Endothelial cell (in vitro differentiated cells): ENCODE results near the gene MACROD2. TPM values are rescaled to one million over a fixed set of nuclear protein-coding genes. Genes with fewer than 3 reads are reported as not detected.

Experiments
- DNase-seq: peaks from one replicate; pipeline ENCODE4 v3.0.0; 2021; ENCODE audit warnings: low spot score
- H3K27ac Mint-ChIP-seq: one replicate; pipeline ENCODE4 v1.8.0; 2021; ENCODE audit warnings: mixed read lengths, inconsistent platforms; ENCODE audit not compliant: unreplicated experiment
- H3K27me3 Mint-ChIP-seq: one replicate; pipeline ENCODE4 v1.8.0; 2021; ENCODE audit warnings: mild to moderate bottlenecking, moderate library complexity, mixed read lengths, inconsistent platforms; ENCODE audit not compliant: unreplicated experiment
- H3K36me3 Mint-ChIP-seq: one replicate; pipeline ENCODE4 v1.8.0; 2021; ENCODE audit warnings: mild to moderate bottlenecking, low read depth, mixed read lengths, inconsistent platforms; ENCODE audit not compliant: unreplicated experiment
- H3K4me1 Mint-ChIP-seq: one replicate; pipeline ENCODE4 v1.8.0; 2021; ENCODE audit warnings: mild to moderate bottlenecking, mixed read lengths, inconsistent platforms; ENCODE audit not compliant: unreplicated experiment
- H3K4me3 Mint-ChIP-seq: one replicate; pipeline ENCODE4 v1.8.0; 2021; ENCODE audit warnings: mild to moderate bottlenecking, mixed read lengths, inconsistent platforms; ENCODE audit not compliant: unreplicated experiment
- H3K9me3 Mint-ChIP-seq: one replicate; pipeline ENCODE4 v1.8.0; 2021; ENCODE audit warnings: mixed read lengths, inconsistent platforms; ENCODE audit not compliant: unreplicated experiment
- CTCF ChIP-seq: fragments of 200-600 bp; sonication (generic); IDR thresholded peaks from one replicate; pipeline ENCODE4 v1.5.0; 2021; ENCODE audit warnings: antibody characterized with exemption; ENCODE audit not compliant: unreplicated experiment
- total RNA-seq: library from RNA; stranded (reverse); fragmentation: NEBNext Ultra II Directional; extraction: Animal tissue kit (Norgen Biotek cat#: 25700); gene quantifications from one replicate; pipeline ENCODE4 v1.2.1, GENCODE V29; 2021; ENCODE audit not compliant: unreplicated experiment

MACROD2 gene
- total RNA-seq, 1 donor from 2014 or later, result 6.4 TPM

GRCh38 chr20:14049111-14049510 lies 53.8 kb downstream of the MACROD2 start:
- H3K9me3 Mint-ChIP-seq, result no peaks in the 10 kb centered on the region
- H3K4me1 Mint-ChIP-seq, result no peaks in the 10 kb centered on the region
- no peak for TF ChIP-seq CTCF
- no peak overlapping the region for H3K4me3 Mint-ChIP-seq
- no peaks in the 10 kb centered on the region for H3K27me3 Mint-ChIP-seq
- H3K36me3 Mint-ChIP-seq, result no peaks in the 10 kb centered on the region
- H3K27ac Mint-ChIP-seq, result no peak overlapping the region
- DNase-seq, result no peak

GRCh38 chr20:14051454-14051853 lies 56.1 kb downstream of the MACROD2 start:
- no peaks in the 10 kb centered on the region for H3K27me3 Mint-ChIP-seq
- no peak overlapping the region for H3K27ac Mint-ChIP-seq
- H3K9me3 Mint-ChIP-seq, result no peaks in the 10 kb centered on the region
- DNase-seq, result no peak
- H3K4me1 Mint-ChIP-seq, result no peaks in the 10 kb centered on the region
- no peak for TF ChIP-seq CTCF
- H3K36me3 Mint-ChIP-seq, result no peaks in the 10 kb centered on the region
- no peak overlapping the region for H3K4me3 Mint-ChIP-seq

GRCh38 chr20:14055127-14055742 lies 59.9 kb downstream of the MACROD2 start:
- peak; percentile 74 for TF ChIP-seq CTCF
- Mint-ChIP-seq H3K36me3 (no peaks in the 10 kb centered on the region), H3K9me3 (no peaks in the 10 kb centered on the region), H3K4me1 (no peaks in the 10 kb centered on the region), H3K27ac (no peak overlapping the region), H3K4me3 (no peak overlapping the region), H3K27me3 (no peaks in the 10 kb centered on the region)
- DNase-seq, result peak; percentile 41

- no peaks in the 10 kb centered on the region for H3K4me1 Mint-ChIP-seq
- no peaks in the 10 kb centered on the region for H3K27me3 Mint-ChIP-seq
- H3K9me3 Mint-ChIP-seq, result no peaks in the 10 kb centered on the region
- H3K36me3 Mint-ChIP-seq, result no peaks in the 10 kb centered on the region
- H3K4me3 Mint-ChIP-seq, result no peak overlapping the region
- no peak for DNase-seq
- no peak for TF ChIP-seq CTCF
- no peak overlapping the region for H3K27ac Mint-ChIP-seq
These were observed 66.9 kb downstream of the MACROD2 start for GRCh38 chr20:14062171-14062570.

- no peaks in the 10 kb centered on the region for H3K9me3 Mint-ChIP-seq
- no peaks in the 10 kb centered on the region for H3K36me3 Mint-ChIP-seq
- no peaks in the 10 kb centered on the region for H3K27me3 Mint-ChIP-seq
- no peak for DNase-seq
- no peaks in the 10 kb centered on the region for H3K4me1 Mint-ChIP-seq
- H3K27ac Mint-ChIP-seq, result no peak overlapping the region
- TF ChIP-seq CTCF, result no peak
- H3K4me3 Mint-ChIP-seq, result no peak overlapping the region
These were observed 67.5 kb downstream of the MACROD2 start for GRCh38 chr20:14062786-14063185.
